ENCODE results near the gene MUC22.
"Not testable (repeated sequence)": the region's sequence is repeated elsewhere in the genome, so short reads cannot be mapped to it uniquely, and the experiment has no call there.

GRCh38 chr6:31000067-31000860 is 10.0 kb upstream of the MUC22 start:
- not testable (repeated sequence) for TF ChIP-seq TEAD4 (CRISPR knock-in tag; IDR thresholded peaks at IDR 0.05); GABPB1 (CRISPR knock-in tag; IDR thresholded peaks at IDR 0.05); CTCF (IDR thresholded peaks at IDR 0.05); RELA (CRISPR knock-in tag; IDR thresholded peaks at IDR 0.05; ENCODE audit: borderline replicate concordance); ATF6 (CRISPR knock-in tag; IDR thresholded peaks at IDR 0.05)
